NCI-H345 (cell line): ENCODE measurements around the gene HOXD3.

ENCODE experiments used
- DNase-seq: peaks from one replicate; lab custom pipeline; 2025; lab: John Stamatoyannopoulos, UW

HOXD3 gene

GRCh38 chr2:176162911-176163671 is 6.0 kb downstream of the HOXD3 start:
- no peak for DNase-seq

- no peak for DNase-seq
Measured at GRCh38 chr2:176163672-176164056, 6.6 kb downstream of the HOXD3 start.

- no peak for DNase-seq
Measured at GRCh38 chr2:176164201-176164600, 7.1 kb downstream of the HOXD3 start.

GRCh38 chr2:176164611-176165369 is 7.7 kb downstream of the HOXD3 start:
- DNase-seq, result no peak

GRCh38 chr2:176165370-176166050 is 8.4 kb downstream of the HOXD3 start:
- no peak for DNase-seq

- DNase-seq, result no peak
Measured at GRCh38 chr2:176166272-176166671, 9.2 kb downstream of the HOXD3 start.

- no peak for DNase-seq
Measured at GRCh38 chr2:176167398-176167797, 10.3 kb downstream of the HOXD3 start.

- no peak for DNase-seq
Measured at GRCh38 chr2:176169181-176169580, 12.1 kb downstream of the HOXD3 start.

GRCh38 chr2:176169711-176170110 is 12.6 kb downstream of the HOXD3 start:
- no peak for DNase-seq

- DNase-seq, result no peak
Measured at GRCh38 chr2:176170602-176171305, 13.6 kb downstream of the HOXD3 start.

GRCh38 chr2:176171351-176172006 is 14.4 kb downstream of the HOXD3 start:
- no peak for DNase-seq

GRCh38 chr2:176172007-176172894 is 15.1 kb downstream of the HOXD3 start:
- DNase-seq, result no peak

- no peak for DNase-seq
Measured at GRCh38 chr2:176172895-176173566, 15.9 kb downstream of the HOXD3 start.

- DNase-seq, result no peak
Measured at GRCh38 chr2:176173567-176174381, 16.7 kb downstream of the HOXD3 start.

- no peak for DNase-seq
Measured at GRCh38 chr2:176174382-176174823, 17.3 kb downstream of the HOXD3 start.

- DNase-seq, result no peak
Measured at GRCh38 chr2:176174824-176175708, 18.0 kb downstream of the HOXD3 start.

GRCh38 chr2:176175709-176176607 is 18.9 kb downstream of the HOXD3 start:
- DNase-seq, result no peak
